Activated T-helper 9 cell treated with anti-CD3 and anti-CD28 coated beads, Interleukin-2, amount 50 U/mL, for 16 hours (primary cell): ENCODE results near the gene RNF217.
"Not testable (repeated sequence)": the region's sequence is repeated elsewhere in the genome, so short reads cannot be mapped to it uniquely, and the experiment has no call there.

Experiments used
- DNase-seq: peaks from one replicate; pipeline ENCODE4 v3.0.0-alpha.2; 2020; ENCODE audit warnings: low read depth

The RNF217 gene

GRCh38 chr6:125125856-125126255 lies 163.6 kb downstream of the RNF217 start:
- not testable (repeated sequence) for DNase-seq

DNA sequence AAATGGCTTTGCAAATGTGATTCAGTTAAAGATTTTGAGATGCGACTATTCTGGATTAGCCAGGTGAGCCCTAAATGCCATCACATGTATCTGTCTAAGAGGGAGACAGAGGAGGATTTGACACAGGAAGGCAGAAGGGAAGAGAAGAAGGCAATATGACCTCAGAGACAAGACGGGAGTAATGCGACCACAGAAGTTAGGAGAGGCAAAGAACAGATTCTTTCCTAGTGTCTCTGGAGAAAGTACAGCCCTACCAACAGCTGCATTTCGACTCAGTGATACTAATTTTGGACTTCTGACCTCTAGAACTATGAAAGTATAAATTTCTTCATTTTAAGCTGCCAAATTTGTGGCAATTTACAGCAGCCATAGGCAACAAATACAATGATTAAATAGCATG lies 167.1 kb downstream of the RNF217 start:
- no peak for DNase-seq

DNA sequence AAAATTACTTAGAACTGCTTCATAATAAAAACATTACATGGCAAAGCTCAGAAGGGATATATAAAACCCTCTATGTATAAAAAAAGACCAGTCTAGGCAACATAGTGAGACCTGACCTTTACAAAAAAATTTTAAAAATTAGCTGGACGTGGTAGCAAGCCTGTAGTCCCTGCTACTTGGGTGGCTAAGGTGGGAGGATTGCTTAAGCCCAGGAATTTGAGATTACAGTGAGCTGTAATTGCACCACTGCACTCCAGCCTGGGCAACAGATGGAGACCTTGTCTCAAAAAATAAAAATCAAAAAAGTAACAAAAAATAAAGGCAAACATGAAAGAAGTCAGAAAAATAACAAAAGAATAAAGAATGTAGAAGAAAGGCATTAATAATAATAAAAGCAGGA lies 169.8 kb downstream of the RNF217 start:
- DNase-seq: no peak

DNA sequence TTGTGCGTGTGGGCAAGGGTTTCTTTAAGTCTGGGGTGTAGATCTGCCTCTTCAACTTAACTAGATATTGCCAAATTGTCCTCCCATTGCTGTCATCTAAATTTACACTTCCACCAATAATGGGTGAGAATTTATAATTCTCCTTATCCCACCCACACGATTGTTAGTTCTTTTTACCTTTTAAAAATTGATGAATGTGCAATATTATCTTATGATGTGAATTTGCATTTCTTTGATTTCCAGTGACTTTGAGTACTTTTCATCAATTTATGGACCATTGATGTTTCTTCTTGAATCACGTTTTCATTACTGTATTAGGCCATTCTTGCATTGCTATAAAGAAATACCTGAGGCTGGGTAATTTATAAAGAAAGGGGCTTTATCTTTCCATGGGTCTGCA lies 174.1 kb downstream of the RNF217 start:
- no peak for DNase-seq

- DNase-seq: no peak
These were observed 175.8 kb downstream of the RNF217 start for GRCh38 chr6:125138083-125138482.

- no peak for DNase-seq
These were observed 178.6 kb downstream of the RNF217 start for GRCh38 chr6:125140808-125141207.
